Measurements from ENCODE around the gene MCRS1. TPM values are rescaled to one million over a fixed set of nuclear protein-coding genes. Genes with fewer than 3 reads are reported as not detected.
A peak's percentile ranks its signal among the peaks of the same experiment; 100 is the strongest.

Gene MCRS1, protein sequence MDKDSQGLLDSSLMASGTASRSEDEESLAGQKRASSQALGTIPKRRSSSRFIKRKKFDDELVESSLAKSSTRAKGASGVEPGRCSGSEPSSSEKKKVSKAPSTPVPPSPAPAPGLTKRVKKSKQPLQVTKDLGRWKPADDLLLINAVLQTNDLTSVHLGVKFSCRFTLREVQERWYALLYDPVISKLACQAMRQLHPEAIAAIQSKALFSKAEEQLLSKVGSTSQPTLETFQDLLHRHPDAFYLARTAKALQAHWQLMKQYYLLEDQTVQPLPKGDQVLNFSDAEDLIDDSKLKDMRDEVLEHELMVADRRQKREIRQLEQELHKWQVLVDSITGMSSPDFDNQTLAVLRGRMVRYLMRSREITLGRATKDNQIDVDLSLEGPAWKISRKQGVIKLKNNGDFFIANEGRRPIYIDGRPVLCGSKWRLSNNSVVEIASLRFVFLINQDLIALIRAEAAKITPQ
- polyA plus RNA-seq (2013), result 39.0 and 41.3 TPM in 2 replicates

DNA sequence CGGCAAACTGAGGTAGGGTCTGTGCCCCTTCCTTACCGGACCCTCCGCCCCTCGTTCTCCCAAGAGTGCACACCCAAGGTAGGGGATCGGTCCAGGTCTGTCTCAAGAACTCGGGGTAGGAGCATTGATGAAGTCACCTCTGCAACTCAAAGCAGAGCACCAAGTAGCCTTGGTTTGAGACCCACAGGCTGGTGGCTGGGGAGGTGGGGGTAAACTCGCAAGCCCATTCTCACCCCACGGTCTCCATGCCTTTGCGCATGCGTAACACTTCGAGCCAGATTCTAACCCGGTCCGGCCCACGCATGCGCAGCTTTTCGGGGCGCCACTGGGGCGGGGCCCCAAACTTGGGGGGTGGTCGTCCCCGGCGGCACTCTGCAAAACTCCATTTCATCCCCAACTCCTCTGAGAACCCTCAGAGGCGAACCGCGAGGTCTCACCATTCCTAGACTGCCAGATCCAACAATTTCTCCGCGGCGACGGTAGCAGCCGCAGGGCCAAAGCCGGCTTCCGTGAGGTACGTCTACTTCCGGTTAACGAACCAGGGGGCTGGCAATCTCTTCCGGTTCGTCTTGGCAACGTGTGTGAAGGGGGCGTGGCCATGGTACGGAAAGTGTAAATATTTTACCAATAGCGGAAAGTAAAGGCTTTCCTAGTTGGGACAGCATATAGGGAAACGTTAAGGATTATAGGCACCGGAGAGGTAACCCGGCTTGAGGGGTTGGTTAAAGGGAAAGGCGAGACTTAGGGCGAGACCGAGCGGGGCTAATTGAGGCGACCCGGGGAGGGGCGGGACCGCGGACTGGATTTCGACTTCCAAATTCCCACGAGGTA lies at the start of gene MCRS1:
Gene MCRS1, minus strand, starts transcription at position 532 of the 831 bp plus-strand sequence. CDS start 1,411 bp downstream, outside the sequence.
- peaks cover 8% of the 10 kb centered on the region for H3K79me2 ChIP-seq (ENCODE audit: control insufficient read depth, insufficient read depth, low read length, poor library complexity)
- H3K18ac ChIP-seq (ENCODE audit: low read length), result peak within 1 kb of the TSS; percentile 83
- H3K14ac ChIP-seq (ENCODE audit: low read length), result peak within 1 kb of the TSS; percentile 93
- H3K4ac ChIP-seq (ENCODE audit: low read depth, low read length), result peak within 1 kb of the TSS; percentile 77
- H3K27ac ChIP-seq (ENCODE audit: low read depth, low read length), result peak within 1 kb of the TSS; percentile 70
- H4K12ac ChIP-seq (ENCODE audit: low read depth, low read length), result peak within 1 kb of the TSS; percentile 89
- peaks cover 32 to 38% of the 10 kb centered on the region in 2 experiments for H3K36me3 ChIP-seq (ENCODE audit: control insufficient read depth in 1 of 2, insufficient read depth in 2 of 2, low read length in 2 of 2)
- peak within 1 kb of the TSS; percentile 98 for H4K8ac ChIP-seq (ENCODE audit: low read depth, low read length)
- H2AK5ac ChIP-seq (ENCODE audit: low read length), result peak within 1 kb of the TSS; percentile 92
- peak within 1 kb of the TSS; percentile 89 for H3K4me3 ChIP-seq (ENCODE audit: low read depth, low read length)
- WGBS (ENCODE audit: extremely low coverage, insufficient coverage, insufficient read length), result no CpG with 5 or more reads among the region's 54 CpGs
- no peaks in the 10 kb centered on the region for H3K27me3 ChIP-seq (ENCODE audit: insufficient read depth, low read length)
- H3K4me2 ChIP-seq (ENCODE audit: low read length), result peak within 1 kb of the TSS; percentile 73
- H2BK5ac ChIP-seq (ENCODE audit: low read depth, low read length, poor library complexity), result peak within 1 kb of the TSS; percentile 89
- DNase-seq, result peak; percentile 85 to 92
- H4K91ac ChIP-seq (ENCODE audit: low read depth, low read length), result peak within 1 kb of the TSS; percentile 93
- H3K9ac ChIP-seq (ENCODE audit: low read length), result peak within 1 kb of the TSS; percentile 86
- H2AFZ ChIP-seq (ENCODE audit: insufficient read depth, low read length, poor library complexity), result peak within 1 kb of the TSS; percentile 91
- H3K79me1 ChIP-seq (ENCODE audit: low read length), result peaks cover 8% of the 10 kb centered on the region
- H2BK120ac ChIP-seq (ENCODE audit: insufficient read depth, low read length, poor library complexity), result peak within 1 kb of the TSS; percentile 77
- H2BK12ac ChIP-seq (ENCODE audit: low read length), result no peak within 1 kb of the TSS
- H3K4me1 ChIP-seq (ENCODE audit: control insufficient read depth in 1 of 2, insufficient read depth in 2 of 2, low read length in 2 of 2), result peaks cover 2 to 3% of the 10 kb centered on the region in 2 experiments
- no peaks in the 10 kb centered on the region for H3K9me3 ChIP-seq (ENCODE audit: insufficient read depth, low read depth, low read length)
- no peak within 1 kb of the TSS for H3K23ac ChIP-seq (ENCODE audit: low read length)

DNA sequence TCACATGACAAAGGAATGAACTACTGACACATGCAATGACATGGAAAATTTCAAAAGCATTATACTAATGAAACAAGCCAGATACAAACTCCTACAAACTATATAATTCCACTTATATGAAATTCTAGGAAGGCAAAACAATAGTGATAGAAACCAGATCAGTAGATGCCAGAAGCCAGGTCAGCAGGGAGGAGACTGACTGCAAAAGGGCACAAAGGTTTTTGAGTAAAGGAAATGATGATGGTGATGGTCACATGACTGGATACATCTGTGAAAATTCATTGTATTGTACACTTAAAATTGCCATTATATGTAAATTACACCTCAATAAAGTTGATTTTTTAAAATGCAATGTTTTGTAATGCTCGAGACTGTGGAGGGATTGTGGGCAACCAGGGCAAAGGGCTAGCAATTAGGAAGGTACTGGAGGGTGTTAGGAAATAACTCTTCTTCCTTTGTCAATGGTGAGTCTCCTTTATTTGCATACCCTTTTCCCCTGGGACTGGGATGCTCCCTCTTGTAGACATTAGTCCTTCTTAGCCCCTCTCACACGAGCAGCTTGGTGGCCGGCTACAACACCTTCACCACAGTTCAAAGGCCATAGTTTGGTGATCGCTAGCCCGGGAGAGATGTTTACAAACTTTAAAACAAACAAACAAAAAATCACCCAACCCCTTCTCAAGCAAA lies 48.7 kb upstream of the MCRS1 start:
- no peak overlapping the region for H2BK12ac ChIP-seq (ENCODE audit: low read length)

DNA sequence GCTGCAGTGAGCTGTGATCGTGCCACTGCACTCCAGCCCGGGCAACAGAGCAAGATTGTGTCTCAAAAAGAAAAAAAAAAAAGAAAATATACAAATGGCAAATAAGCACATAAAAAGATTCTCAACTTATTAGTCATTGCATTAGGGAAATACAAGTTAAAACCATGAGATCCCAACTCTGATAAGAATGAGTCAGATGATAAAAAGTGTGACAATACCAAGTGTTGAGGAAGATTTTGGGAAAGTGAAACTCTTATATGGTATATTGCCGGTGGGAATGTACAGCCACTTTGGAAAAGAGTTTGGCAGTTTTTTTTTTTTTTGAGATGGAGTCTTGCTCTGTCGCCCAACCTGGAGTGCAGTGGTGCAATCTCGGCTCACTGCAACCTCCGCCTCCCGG lies 47.8 kb upstream of the MCRS1 start:
- WGBS (ENCODE audit: extremely low coverage, insufficient coverage, insufficient read length), result no CpG with 5 or more reads among the region's 7 CpGs

More for the DNA sequence above, 48.7 kb upstream of the MCRS1 start:
- Histone ChIP-seq H2BK120ac (ENCODE audit: insufficient read depth, low read length, poor library complexity) (no peak overlapping the region), H3K23ac (ENCODE audit: low read length) (no peak overlapping the region), H3K18ac (ENCODE audit: low read length) (no peak overlapping the region), H3K9me3 (ENCODE audit: insufficient read depth, low read depth, low read length) (no peaks in the 10 kb centered on the region), H2AFZ (ENCODE audit: insufficient read depth, low read length, poor library complexity) (no peak overlapping the region), H3K4me1 (ENCODE audit: control insufficient read depth in 1 of 2, insufficient read depth in 2 of 2, low read length in 2 of 2) (no peaks in the 10 kb centered on the region), H3K4me2 (ENCODE audit: low read length) (no peak overlapping the region), H3K4me3 (ENCODE audit: low read depth, low read length) (no peak overlapping the region), H3K27me3 (ENCODE audit: insufficient read depth, low read length) (no peaks in the 10 kb centered on the region), H3K36me3 (ENCODE audit: control insufficient read depth in 1 of 2, insufficient read depth in 2 of 2, low read length in 2 of 2) (no peaks in the 10 kb centered on the region), H2AK5ac (ENCODE audit: low read length) (no peak overlapping the region), H4K8ac (ENCODE audit: low read depth, low read length) (no peak overlapping the region), H3K79me2 (ENCODE audit: control insufficient read depth, insufficient read depth, low read length, poor library complexity) (no peaks in the 10 kb centered on the region), H4K91ac (ENCODE audit: low read depth, low read length) (no peak overlapping the region), H3K9ac (ENCODE audit: low read length) (no peak overlapping the region), H3K27ac (ENCODE audit: low read depth, low read length) (no peak overlapping the region), H3K4ac (ENCODE audit: low read depth, low read length) (no peak overlapping the region), H2BK5ac (ENCODE audit: low read depth, low read length, poor library complexity) (no peak overlapping the region), H3K14ac (ENCODE audit: low read length) (no peak overlapping the region), H4K12ac (ENCODE audit: low read depth, low read length) (no peak overlapping the region), H3K79me1 (ENCODE audit: low read length) (no peaks in the 10 kb centered on the region)
- WGBS (ENCODE audit: extremely low coverage, insufficient coverage, insufficient read length), result no CpG with 5 or more reads among the region's 5 CpGs
- no peak for DNase-seq

DNA sequence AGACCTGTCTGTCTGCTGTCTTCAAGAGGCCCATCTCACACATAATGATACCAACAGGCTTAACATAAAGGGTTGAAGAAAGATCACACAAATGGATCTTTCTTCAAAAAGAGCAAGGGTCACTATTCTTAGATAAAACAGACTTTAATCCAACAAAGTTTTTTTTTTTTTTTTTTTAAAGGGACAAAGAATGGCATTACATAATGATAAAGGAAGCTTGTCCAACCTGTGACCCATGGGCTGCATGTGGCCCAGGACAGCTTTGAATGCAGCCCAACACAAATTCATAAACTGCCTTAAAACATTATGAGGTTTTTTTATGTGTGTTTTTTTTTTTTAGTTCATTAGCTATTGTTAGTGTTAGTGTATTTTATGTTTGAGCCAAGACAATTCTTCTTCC lies 44.3 kb upstream of the MCRS1 start:
- no peak overlapping the region for H2BK120ac ChIP-seq (ENCODE audit: insufficient read depth, low read length, poor library complexity)
- H3K9me3 ChIP-seq (ENCODE audit: insufficient read depth, low read depth, low read length), result no peaks in the 10 kb centered on the region
- no peak overlapping the region for H3K9ac ChIP-seq (ENCODE audit: low read length)
- H4K8ac ChIP-seq (ENCODE audit: low read depth, low read length), result no peak overlapping the region
- no peaks in the 10 kb centered on the region for H3K79me1 ChIP-seq (ENCODE audit: low read length)
- no peak overlapping the region for H3K4me3 ChIP-seq (ENCODE audit: low read depth, low read length)
- no peak overlapping the region for H2AK5ac ChIP-seq (ENCODE audit: low read length)
- H3K4me1 ChIP-seq (ENCODE audit: control insufficient read depth in 1 of 2, insufficient read depth in 2 of 2, low read length in 2 of 2), result peaks cover 0 to 4% of the 10 kb centered on the region in 2 experiments
- H2BK12ac ChIP-seq (ENCODE audit: low read length), result no peak overlapping the region
- no peak overlapping the region for H3K18ac ChIP-seq (ENCODE audit: low read length)
- no peak overlapping the region for H3K4ac ChIP-seq (ENCODE audit: low read depth, low read length)
- no peak overlapping the region for H2BK5ac ChIP-seq (ENCODE audit: low read depth, low read length, poor library complexity)
- no peak overlapping the region for H3K4me2 ChIP-seq (ENCODE audit: low read length)
- H4K12ac ChIP-seq (ENCODE audit: low read depth, low read length), result no peak overlapping the region
- no peak overlapping the region for H3K14ac ChIP-seq (ENCODE audit: low read length)
- H3K23ac ChIP-seq (ENCODE audit: low read length), result no peak overlapping the region
- no peak for DNase-seq
- H3K27me3 ChIP-seq (ENCODE audit: insufficient read depth, low read length), result no peaks in the 10 kb centered on the region
- no peak overlapping the region for H2AFZ ChIP-seq (ENCODE audit: insufficient read depth, low read length, poor library complexity)
- no peak overlapping the region for H3K27ac ChIP-seq (ENCODE audit: low read depth, low read length)
- H3K79me2 ChIP-seq (ENCODE audit: control insufficient read depth, insufficient read depth, low read length, poor library complexity), result no peaks in the 10 kb centered on the region
- no peaks in the 10 kb centered on the region for H3K36me3 ChIP-seq (ENCODE audit: control insufficient read depth in 1 of 2, insufficient read depth in 2 of 2, low read length in 2 of 2)
- H4K91ac ChIP-seq (ENCODE audit: low read depth, low read length), result no peak overlapping the region

More for the DNA sequence above, 47.8 kb upstream of the MCRS1 start:
- Histone ChIP-seq H3K79me2 (ENCODE audit: control insufficient read depth, insufficient read depth, low read length, poor library complexity) (no peaks in the 10 kb centered on the region), H4K8ac (ENCODE audit: low read depth, low read length) (no peak overlapping the region), H3K9me3 (ENCODE audit: insufficient read depth, low read depth, low read length) (no peaks in the 10 kb centered on the region), H3K4me3 (ENCODE audit: low read depth, low read length) (no peak overlapping the region), H3K79me1 (ENCODE audit: low read length) (no peaks in the 10 kb centered on the region), H3K4me2 (ENCODE audit: low read length) (no peak overlapping the region), H3K27ac (ENCODE audit: low read depth, low read length) (no peak overlapping the region), H4K12ac (ENCODE audit: low read depth, low read length) (no peak overlapping the region), H2BK5ac (ENCODE audit: low read depth, low read length, poor library complexity) (no peak overlapping the region), H4K91ac (ENCODE audit: low read depth, low read length) (no peak overlapping the region), H3K4ac (ENCODE audit: low read depth, low read length) (no peak overlapping the region), H2BK12ac (ENCODE audit: low read length) (no peak overlapping the region), H3K9ac (ENCODE audit: low read length) (no peak overlapping the region), H3K4me1 (ENCODE audit: control insufficient read depth in 1 of 2, insufficient read depth in 2 of 2, low read length in 2 of 2) (no peaks in the 10 kb centered on the region), H3K18ac (ENCODE audit: low read length) (no peak overlapping the region), H3K14ac (ENCODE audit: low read length) (no peak overlapping the region), H3K36me3 (ENCODE audit: control insufficient read depth in 1 of 2, insufficient read depth in 2 of 2, low read length in 2 of 2) (no peaks in the 10 kb centered on the region), H2BK120ac (ENCODE audit: insufficient read depth, low read length, poor library complexity) (no peak overlapping the region), H2AK5ac (ENCODE audit: low read length) (no peak overlapping the region), H3K23ac (ENCODE audit: low read length) (no peak overlapping the region), H2AFZ (ENCODE audit: insufficient read depth, low read length, poor library complexity) (no peak overlapping the region), H3K27me3 (ENCODE audit: insufficient read depth, low read length) (no peaks in the 10 kb centered on the region)
- peak in 1 of 2 donors; percentile 84 for DNase-seq
